Neural crest cell (in vitro differentiated cells): ENCODE data around the gene SPC24. TPM values are rescaled to one million over a fixed set of nuclear protein-coding genes. Genes with fewer than 3 reads are reported as not detected.
"Not testable (repeated sequence)": the region's sequence is repeated elsewhere in the genome, so short reads cannot be mapped to it uniquely, and the experiment has no call there.

Experiments
- DNase-seq: peaks from one replicate; pipeline ENCODE4 v3.0.0; 2021; ENCODE audit warnings: low read depth, mixed read lengths, low spot score
- H3K27ac Mint-ChIP-seq: one replicate; pipeline ENCODE4 v1.8.0; 2021; ENCODE audit warnings: mild to moderate bottlenecking, mixed read lengths; ENCODE audit not compliant: unreplicated experiment
- H3K27me3 Mint-ChIP-seq: 2 replicates; pipeline ENCODE4 v1.8.0; 2021; ENCODE audit warnings: low read depth, mild to moderate bottlenecking, mixed read lengths
- H3K36me3 Mint-ChIP-seq: 2 replicates; pipeline ENCODE4 v1.8.0; 2021; ENCODE audit warnings: low read depth, mild to moderate bottlenecking, mixed read lengths
- H3K4me1 Mint-ChIP-seq: 2 replicates; pipeline ENCODE4 v1.8.0; 2021; ENCODE audit warnings: mixed read lengths
- H3K4me3 Mint-ChIP-seq: one replicate; pipeline ENCODE4 v1.8.0; 2021; ENCODE audit warnings: mild to moderate bottlenecking, mixed read lengths
- H3K9me3 Mint-ChIP-seq: 2 replicates; pipeline ENCODE4 v1.8.0; 2021; ENCODE audit warnings: mixed read lengths
- CTCF ChIP-seq: fragments of 200-600 bp; sonication (generic); conservative IDR thresholded peaks from 2 replicates; pipeline ENCODE4 v1.5.0; 2021; ENCODE audit warnings: antibody characterized with exemption, mild to moderate bottlenecking
- total RNA-seq: library from RNA; stranded (reverse); gene quantifications from 2 replicates; pipeline ENCODE4 v1.2.1, GENCODE V29; 2021

The SPC24 gene
- total RNA-seq, 1 donor from 2014 or later, result 67.0 TPM

- H3K4me3 Mint-ChIP-seq, result peak overlapping the region; percentile 59
- peaks cover 35% of the 10 kb centered on the region for H3K36me3 Mint-ChIP-seq
- no peaks in the 10 kb centered on the region for H3K9me3 Mint-ChIP-seq
- H3K27me3 Mint-ChIP-seq, result peaks cover 5% of the 10 kb centered on the region
- no peak overlapping the region for H3K27ac Mint-ChIP-seq
- no peak for TF ChIP-seq CTCF
- no peak for DNase-seq
- H3K4me1 Mint-ChIP-seq, result no peaks in the 10 kb centered on the region
These were observed 32.5 kb downstream of the SPC24 start for GRCh38 chr19:11123114-11123513.

- peaks cover 29% of the 10 kb centered on the region for H3K36me3 Mint-ChIP-seq
- not testable (repeated sequence) for H3K9me3 Mint-ChIP-seq, H3K4me1 Mint-ChIP-seq, H3K27ac Mint-ChIP-seq, H3K27me3 Mint-ChIP-seq, DNase-seq, H3K4me3 Mint-ChIP-seq
These were observed 33.6 kb downstream of the SPC24 start for GRCh38 chr19:11121963-11122362.

- H3K27me3 Mint-ChIP-seq, result peaks cover 2% of the 10 kb centered on the region
- H3K4me1 Mint-ChIP-seq, result no peaks in the 10 kb centered on the region
- DNase-seq, result no peak
- TF ChIP-seq CTCF, result no peak
- H3K36me3 Mint-ChIP-seq, result peaks cover 34% of the 10 kb centered on the region
- H3K27ac Mint-ChIP-seq, result no peak overlapping the region
- no peaks in the 10 kb centered on the region for H3K9me3 Mint-ChIP-seq
- peak overlapping the region; percentile 55 for H3K4me3 Mint-ChIP-seq
These were observed 39.1 kb downstream of the SPC24 start for GRCh38 chr19:11116507-11116906.

GRCh38 chr19:11115895-11116446 is 39.6 kb downstream of the SPC24 start:
- no peaks in the 10 kb centered on the region for H3K9me3 Mint-ChIP-seq
- TF ChIP-seq CTCF, result no peak
- peaks cover 32% of the 10 kb centered on the region for H3K36me3 Mint-ChIP-seq
- DNase-seq, result no peak
- H3K4me3 Mint-ChIP-seq, result no peak overlapping the region
- H3K4me1 Mint-ChIP-seq, result no peaks in the 10 kb centered on the region
- peak overlapping the region; percentile 57 for H3K27ac Mint-ChIP-seq
- H3K27me3 Mint-ChIP-seq, result peaks cover under 1% of the 10 kb centered on the region

- Mint-ChIP-seq H3K4me3 (no peak overlapping the region), H3K9me3 (no peaks in the 10 kb centered on the region), H3K27ac (no peak overlapping the region), H3K36me3 (peaks cover 25% of the 10 kb centered on the region), H3K4me1 (no peaks in the 10 kb centered on the region), H3K27me3 (no peaks in the 10 kb centered on the region)
- no peak for TF ChIP-seq CTCF
- DNase-seq, result no peak
These were observed 40.5 kb downstream of the SPC24 start for GRCh38 chr19:11115042-11115441.

GRCh38 chr19:11113140-11113708 is 42.4 kb downstream of the SPC24 start:
- Mint-ChIP-seq H3K36me3 (peaks cover 25% of the 10 kb centered on the region), H3K4me3 (no peak overlapping the region), H3K27me3 (peaks cover 2% of the 10 kb centered on the region), H3K4me1 (no peaks in the 10 kb centered on the region), H3K27ac (peak overlapping the region; percentile 45), H3K9me3 (no peaks in the 10 kb centered on the region)
- TF ChIP-seq CTCF, result no peak
- DNase-seq, result no peak
